Activated B cell treated with CpG ODN at 0.5 μM for 24 hours (primary cell): ENCODE measurements around the gene LSR. TPM values are rescaled to one million over a fixed set of nuclear protein-coding genes. Genes with fewer than 3 reads are reported as not detected.

ENCODE experiments used
- ATAC-seq: fragments of 200-7000 bp; cut with Tn5 transposase; one replicate; pipeline ENCODE4 v1.10.0; 2021; ENCODE audit warnings: low read depth, mild to moderate bottlenecking, moderate library complexity
- CTCF ChIA-PET: fragments of 350-600 bp; sonication (Branson Sonifier 250); formaldehyde crosslinking; loops from one replicate; lab custom pipeline; 2021; ENCODE audit warnings: antibody characterized with exemption; lab: Charles Lee
- POLR2A ChIA-PET: fragments of 350-600 bp; sonication (Branson Sonifier 250); formaldehyde crosslinking; loops from one replicate; lab custom pipeline; 2021; ENCODE audit warnings: antibody characterized with exemption; lab: Charles Lee
- DNase-seq: peaks from one replicate; pipeline ENCODE4 v3.0.0; 2022
- H3K27ac Mint-ChIP-seq: one replicate; pipeline ENCODE4 v1.8.0; 2020; ENCODE audit warnings: mixed read lengths
- H3K27me3 Mint-ChIP-seq: one replicate; pipeline ENCODE4 v1.8.0; 2021; ENCODE audit warnings: mixed read lengths
- H3K36me3 Mint-ChIP-seq: one replicate; pipeline ENCODE4 v1.8.0; 2021; ENCODE audit warnings: low read depth, mixed read lengths
- H3K4me1 Mint-ChIP-seq: one replicate; pipeline ENCODE4 v1.8.0; 2021; ENCODE audit warnings: mixed read lengths
- H3K4me3 Mint-ChIP-seq: one replicate; pipeline ENCODE4 v1.8.0; 2020; ENCODE audit warnings: mild to moderate bottlenecking, mixed read lengths
- H3K9me3 Mint-ChIP-seq: one replicate; pipeline ENCODE4 v1.8.0; 2020; ENCODE audit warnings: mixed read lengths
- CTCF ChIP-seq: fragments of 200-600 bp; IDR thresholded peaks from one replicate; pipeline ENCODE4 v1.8.0; 2022; ENCODE audit warnings: antibody characterized with exemption, mild to moderate bottlenecking
- intact Hi-C: fragments of 100-400 bp; cut with micrococcal nuclease; formaldehyde crosslinking; loops from one replicate; pipeline ENCODE4 v1.15.1; 2024
- total RNA-seq: library from RNA; stranded (reverse); gene quantifications from 2 replicates; pipeline ENCODE4 v1.2.3, GENCODE V29; 2022

The LSR gene
- total RNA-seq, 1 donor from 2014 or later: 18.0 TPM

- no peak for ATAC-seq
- Mint-ChIP-seq H3K27me3 (no peaks in the 10 kb centered on the region), H3K9me3 (peaks cover 3% of the 10 kb centered on the region), H3K4me1 (peaks cover 90% of the 10 kb centered on the region), H3K4me3 (peak overlapping the region; percentile 64), H3K36me3 (no peaks in the 10 kb centered on the region), H3K27ac (peak overlapping the region; percentile 98)
- ChIA-PET POLR2A (interaction anchor here (0.8 to 6.8 kb wide), 13 partner anchors 9 to 533 kb away, joined by 3 to 63 read pairs (median 4); partner anchors contain the start of genes FXYD5, FXYD7, PSENEN and U2AF1L4), CTCF (interaction anchor here (0.8 to 1.5 kb wide), 5 partner anchors 11 to 69 kb away, joined by 3 to 4 read pairs (median 3); partner anchors contain the start of gene FXYD7)
- TF ChIP-seq CTCF: no peak
- intact Hi-C loops: loop anchor here (5.0 kb wide), 2 partner anchors 250 to 690 kb away; partner anchors contain the start of genes HCST and NFKBID
- no peak for DNase-seq
Measured at GRCh38 chr19:35212241-35212640, 36.6 kb upstream of the LSR start.

- peaks cover 79% of the 10 kb centered on the region for H3K4me1 Mint-ChIP-seq
- no peaks in the 10 kb centered on the region for H3K9me3 Mint-ChIP-seq
- H3K27ac Mint-ChIP-seq: peak overlapping the region; percentile 98
- ChIA-PET POLR2A (interaction anchor here (0.5 to 6.8 kb wide), 21 partner anchors 8 to 248 kb away, joined by 3 to 63 read pairs (median 4); partner anchors contain the start of genes FFAR1 and FXYD5), CTCF (interaction anchor here (0.9 to 1.7 kb wide), 2 partner anchors 8 to 14 kb away, joined by 3 to 5 read pairs; no protein-coding TSS in a partner anchor)
- no peaks in the 10 kb centered on the region for H3K27me3 Mint-ChIP-seq
- peak; percentile 75 for ATAC-seq
- DNase-seq: peak; percentile 74
- H3K36me3 Mint-ChIP-seq: no peaks in the 10 kb centered on the region
- intact Hi-C loops: loop anchor here (1.0 to 5.0 kb wide), 9 partner anchors 8 to 688 kb away; partner anchors contain the start of genes FFAR1, FXYD5, HCST and NFKBID
- no peak for TF ChIP-seq CTCF
- H3K4me3 Mint-ChIP-seq: peak overlapping the region; percentile 65
Measured at GRCh38 chr19:35213663-35214632, 34.9 kb upstream of the LSR start.

- intact Hi-C loops: loop anchor here (1.0 to 5.0 kb wide), 9 partner anchors 9 to 687 kb away; partner anchors contain the start of genes FFAR1, FXYD5, HCST and NFKBID
- ChIA-PET CTCF (interaction anchor here (1.1 to 3.1 kb wide), 5 partner anchors 9 to 148 kb away, joined by 3 to 27 read pairs (median 5); partner anchors contain the start of genes FXYD3 and FXYD7), POLR2A (interaction anchor here (0.6 to 6.8 kb wide), 14 partner anchors 9 to 247 kb away, joined by 3 to 63 read pairs (median 6); partner anchors contain the start of genes FFAR1 and FXYD5)
- no peaks in the 10 kb centered on the region for H3K9me3 Mint-ChIP-seq
- H3K27ac Mint-ChIP-seq: peak overlapping the region; percentile 98
- no peak overlapping the region for H3K4me3 Mint-ChIP-seq
- no peak for DNase-seq
- H3K4me1 Mint-ChIP-seq: peaks cover 71% of the 10 kb centered on the region
- H3K36me3 Mint-ChIP-seq: no peaks in the 10 kb centered on the region
- ATAC-seq: no peak
- no peak for TF ChIP-seq CTCF
- no peaks in the 10 kb centered on the region for H3K27me3 Mint-ChIP-seq
Measured at GRCh38 chr19:35214766-35215422, 33.9 kb upstream of the LSR start.

- ATAC-seq: no peak
- POLR2A ChIA-PET: interaction anchor here (0.7 to 6.8 kb wide), 6 partner anchors 10 to 81 kb away, joined by 3 to 63 read pairs (median 16); partner anchors contain the start of gene FXYD5
- Mint-ChIP-seq H3K36me3 (no peaks in the 10 kb centered on the region), H3K4me3 (no peak overlapping the region), H3K27ac (peak overlapping the region; percentile 98), H3K9me3 (no peaks in the 10 kb centered on the region), H3K27me3 (no peaks in the 10 kb centered on the region), H3K4me1 (peaks cover 60% of the 10 kb centered on the region)
- intact Hi-C loops: no loop called here
- no peak for TF ChIP-seq CTCF
- no peak for DNase-seq
- CTCF ChIA-PET: interaction anchor here (0.8 to 3.1 kb wide), 10 partner anchors 10 to 172 kb away, joined by 3 to 27 read pairs (median 4); partner anchors contain the start of genes FXYD3, FXYD5 and FXYD7
Measured at GRCh38 chr19:35216016-35216832, 32.6 kb upstream of the LSR start.
